Epidermal melanocyte (primary cell): ENCODE results near the gene PPP4R2.

Source experiments
- DNase-seq: peaks from one replicate; pipeline ENCODE4 v3.0.0; 2011; ENCODE audit warnings: low spot score; ENCODE audit not compliant: insufficient read length

Gene PPP4R2

DNA sequence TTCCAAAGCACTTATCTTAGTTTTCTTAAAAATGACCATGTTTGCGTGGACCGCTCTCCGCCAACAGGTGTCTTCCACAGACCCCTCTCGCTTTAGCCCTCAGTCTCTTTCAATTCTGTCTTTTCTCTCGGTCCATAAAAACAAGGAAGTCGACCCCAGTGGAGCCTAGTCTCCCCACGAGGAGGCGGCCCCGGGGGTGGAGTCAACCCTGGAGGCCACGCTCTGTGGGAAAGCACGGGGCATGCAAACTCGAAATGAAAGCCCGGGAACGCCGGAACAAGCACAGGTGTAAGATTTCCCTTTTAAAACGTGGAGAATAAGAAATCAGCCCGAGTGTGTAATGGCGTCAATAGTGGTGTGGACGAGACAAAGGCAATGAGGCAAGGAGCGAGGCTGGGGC is 113.9 kb downstream of the PPP4R2 start:
- DNase-seq = no peak

- no peak for DNase-seq
Observed at GRCh38 chr3:73114711-73115110, 118.1 kb downstream of the PPP4R2 start.

GRCh38 chr3:73115806-73116205 is 119.2 kb downstream of the PPP4R2 start:
- no peak for DNase-seq
